GM18498 (cell line): ENCODE results near the gene FES.
"Not testable (repeated sequence)": the region's sequence is repeated elsewhere in the genome, so short reads cannot be mapped to it uniquely, and the experiment has no call there.

Source experiments
- ATAC-seq: cut with Tn5 transposase; IDR thresholded peaks from one replicate; pipeline ENCODE4 v1.9.1; 2021; ENCODE audit warnings: mild to moderate bottlenecking, moderate library complexity; ENCODE audit not compliant: unreplicated experiment

Gene FES

GRCh38 chr15:90907838-90908507, 23.7 kb downstream of the FES start:
- ATAC-seq = no peak

- not testable (repeated sequence) for ATAC-seq
These were observed 25.1 kb downstream of the FES start for GRCh38 chr15:90909449-90909848.

- ATAC-seq = no peak
These were observed 25.7 kb downstream of the FES start for GRCh38 chr15:90909976-90910375.

GRCh38 chr15:90910441-90911301, 26.4 kb downstream of the FES start:
- ATAC-seq = no peak

GRCh38 chr15:90911302-90911623, 27.0 kb downstream of the FES start:
- ATAC-seq = no peak

GRCh38 chr15:90911906-90912769, 27.8 kb downstream of the FES start:
- no peak for ATAC-seq

- ATAC-seq = no peak
These were observed 28.4 kb downstream of the FES start for GRCh38 chr15:90912770-90913075.

- ATAC-seq = no peak
These were observed 29.2 kb downstream of the FES start for GRCh38 chr15:90913398-90913944.

GRCh38 chr15:90914305-90915080, 30.2 kb downstream of the FES start:
- no peak for ATAC-seq

- ATAC-seq = no peak
These were observed 31.0 kb downstream of the FES start for GRCh38 chr15:90915216-90915807.

GRCh38 chr15:90915808-90916440, 31.6 kb downstream of the FES start:
- no peak for ATAC-seq

GRCh38 chr15:90916461-90916860, 32.2 kb downstream of the FES start:
- ATAC-seq = no peak

GRCh38 chr15:90917569-90917968, 33.3 kb downstream of the FES start:
- ATAC-seq = no peak

- ATAC-seq = no peak
These were observed 33.9 kb downstream of the FES start for GRCh38 chr15:90918034-90918788.

- ATAC-seq = no peak
These were observed 34.5 kb downstream of the FES start for GRCh38 chr15:90918835-90919234.

- no peak for ATAC-seq
These were observed 37.6 kb downstream of the FES start for GRCh38 chr15:90921887-90922286.

- peak; percentile 90 for ATAC-seq
These were observed 38.5 kb downstream of the FES start for GRCh38 chr15:90922712-90923322.

- ATAC-seq = no peak
These were observed 40.1 kb downstream of the FES start for GRCh38 chr15:90924375-90924774.

- not testable (repeated sequence) for ATAC-seq
These were observed 42.5 kb downstream of the FES start for GRCh38 chr15:90926766-90927165.
